GM18873 (cell line): ENCODE results near the gene HS3ST3A1.

ENCODE experiments used
- ATAC-seq: cut with Tn5 transposase; IDR thresholded peaks from one replicate; pipeline ENCODE4 v1.9.1; 2021; ENCODE audit warnings: mild to moderate bottlenecking, moderate library complexity, moderate number of reproducible peaks; ENCODE audit not compliant: unreplicated experiment, low FRiP score

The HS3ST3A1 gene

DNA sequence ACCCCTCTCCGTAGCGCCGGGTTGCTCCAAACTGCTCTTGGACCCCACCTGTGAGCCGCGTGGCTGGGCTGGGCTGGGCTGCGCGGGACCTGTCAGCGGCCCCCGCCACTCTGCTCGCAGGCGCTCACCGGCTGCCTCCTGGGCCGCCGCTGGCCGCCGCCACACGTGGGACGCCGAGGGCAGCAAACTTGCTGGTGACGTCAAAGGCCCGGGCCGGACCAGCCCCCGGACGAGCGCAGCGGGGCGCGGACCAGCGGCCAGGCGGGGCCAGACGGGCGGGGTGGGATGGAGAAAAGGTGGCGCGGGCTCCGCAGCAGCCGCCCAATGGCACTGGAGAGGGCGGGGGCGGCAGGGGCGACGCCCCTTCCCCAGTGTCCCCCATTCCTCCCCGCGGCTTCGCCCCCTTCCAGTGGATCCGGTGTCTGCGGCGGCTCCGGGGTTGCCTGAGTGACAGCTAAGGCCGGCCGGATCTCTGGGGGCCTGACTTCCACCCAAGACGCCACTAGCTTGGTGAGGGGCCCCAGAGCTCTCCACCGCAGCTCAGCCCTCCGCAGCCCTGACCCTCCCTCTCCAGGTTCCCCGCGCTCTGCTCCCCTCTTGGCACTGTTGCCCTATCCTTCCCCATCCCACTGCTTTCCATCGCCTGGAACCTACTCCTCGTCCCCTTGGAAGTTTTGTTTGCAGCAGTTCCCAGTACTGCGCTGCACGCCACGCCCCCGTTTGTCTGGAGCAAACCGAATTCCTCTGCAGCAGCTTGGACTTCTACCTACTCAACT, at the start of gene HS3ST3A1:
Gene HS3ST3A1 (minus strand): TSS at position 154 of the 776 bp plus-strand sequence. CDS start 800 bp downstream, outside the sequence.
- ATAC-seq: no peak

GRCh38 chr17:13650096-13650675, 48.5 kb upstream of the HS3ST3A1 start:
- ATAC-seq: no peak

- no peak for ATAC-seq
These were observed 45.9 kb upstream of the HS3ST3A1 start for GRCh38 chr17:13647543-13648021.

DNA sequence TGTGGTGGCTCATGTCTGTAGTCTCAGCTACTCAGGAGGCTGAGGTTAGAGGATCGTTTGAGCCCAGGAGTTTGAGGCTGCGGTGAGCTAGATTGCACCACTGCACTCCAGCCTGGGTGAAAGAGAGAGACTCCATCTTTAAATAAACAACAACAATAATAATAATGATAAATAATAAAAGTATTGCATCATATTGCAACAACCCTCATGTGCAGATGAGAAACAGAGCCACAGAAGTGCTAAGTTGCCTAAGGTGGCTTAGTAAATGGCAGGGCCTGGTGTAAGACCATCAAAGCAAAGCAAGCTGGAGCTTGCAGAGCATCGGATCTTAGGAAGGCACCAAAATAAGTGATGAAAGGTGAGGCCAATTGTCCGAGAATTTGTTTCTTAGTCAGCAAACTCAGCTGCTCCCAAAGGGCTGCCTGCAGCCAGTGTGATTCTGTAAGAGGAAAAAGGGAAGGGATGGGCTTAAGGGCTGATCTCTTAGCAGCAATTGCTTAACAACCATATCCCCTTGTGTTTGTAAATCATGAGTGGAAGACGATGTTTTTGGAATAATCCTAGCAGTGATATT, 45.3 kb upstream of the HS3ST3A1 start:
- ATAC-seq: no peak

- ATAC-seq: no peak
These were observed 44.7 kb upstream of the HS3ST3A1 start for GRCh38 chr17:13646411-13646810.

DNA sequence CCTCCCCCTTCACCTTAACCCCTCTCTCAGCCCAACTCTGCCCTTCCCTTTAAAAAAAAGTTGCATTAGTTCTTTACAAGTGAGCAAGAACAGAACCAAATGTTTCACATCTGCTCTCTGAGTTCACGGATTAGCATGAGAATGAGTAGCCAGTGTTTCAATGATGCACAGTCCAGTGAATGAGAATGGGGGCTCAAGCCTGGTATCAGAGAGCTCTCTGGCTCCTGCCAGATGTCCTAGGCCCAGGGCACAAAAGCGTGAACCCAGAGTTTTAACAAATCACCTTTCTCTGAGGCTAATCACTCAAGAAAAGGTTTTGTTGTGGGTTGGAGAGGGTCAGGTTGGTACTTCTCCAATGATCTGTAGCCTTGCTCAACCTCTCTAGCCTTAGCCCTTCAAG, 41.5 kb upstream of the HS3ST3A1 start:
- no peak for ATAC-seq

DNA sequence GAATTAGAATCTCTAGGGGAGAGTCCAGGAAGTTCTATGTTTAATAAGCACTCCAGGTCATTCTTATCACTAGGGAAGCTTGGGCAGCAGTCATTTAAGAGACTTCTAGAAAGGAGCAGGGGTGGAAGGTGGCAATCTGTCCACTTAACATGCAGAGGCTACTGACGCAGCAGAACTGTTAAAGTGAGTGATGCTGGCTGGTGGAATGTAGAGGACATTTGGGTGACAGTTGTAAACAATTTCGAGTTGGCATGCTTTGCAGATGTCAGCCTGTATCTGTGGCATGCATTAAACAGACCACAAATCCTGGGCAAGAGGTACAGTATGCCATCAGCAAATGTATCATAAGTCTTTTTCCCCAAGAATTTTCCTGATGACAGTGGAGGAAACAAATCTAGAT, 40.5 kb upstream of the HS3ST3A1 start:
- no peak for ATAC-seq

DNA sequence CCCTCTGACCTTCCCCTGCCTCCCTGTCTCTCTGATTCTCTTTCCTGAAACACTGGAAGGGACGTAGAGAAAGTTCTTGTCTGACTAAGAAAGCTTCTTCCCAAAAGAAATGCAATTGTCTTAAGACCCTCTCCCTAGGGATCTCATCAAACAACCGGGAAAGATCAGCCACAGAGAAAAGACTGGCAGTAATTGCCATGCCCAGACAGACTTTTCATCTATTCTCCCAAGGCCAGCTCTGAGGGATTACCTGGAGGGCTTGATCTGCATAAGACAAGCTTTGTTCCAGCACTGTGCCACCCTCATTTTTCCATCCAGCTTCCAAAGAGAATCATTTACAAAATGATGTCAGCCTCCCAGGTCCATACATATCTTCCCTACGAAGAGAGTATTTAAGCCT, 38.8 kb upstream of the HS3ST3A1 start:
- no peak for ATAC-seq

GRCh38 chr17:13638855-13639458, 37.2 kb upstream of the HS3ST3A1 start:
- ATAC-seq: no peak

GRCh38 chr17:13636951-13637350, 35.2 kb upstream of the HS3ST3A1 start:
- no peak for ATAC-seq

GRCh38 chr17:13635951-13636350, 34.2 kb upstream of the HS3ST3A1 start:
- ATAC-seq: no peak

DNA sequence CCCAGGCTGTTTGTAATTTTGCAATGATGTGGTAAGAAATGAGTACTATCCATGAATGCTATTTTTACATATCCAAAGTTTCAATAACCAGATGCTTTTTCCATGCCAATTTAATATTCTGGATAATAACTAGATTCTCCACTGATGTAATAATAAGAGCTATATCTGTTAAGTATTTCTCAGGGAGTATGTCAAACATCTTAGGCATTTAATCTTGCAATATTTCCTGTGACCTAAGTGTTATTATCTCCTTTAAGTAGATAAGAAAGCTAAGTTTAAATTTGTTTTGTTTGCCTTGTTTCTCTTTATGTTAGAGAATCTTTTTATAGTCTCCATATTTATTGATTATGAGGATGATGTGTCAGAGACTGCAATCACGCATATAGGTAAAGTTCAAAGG, 32.3 kb upstream of the HS3ST3A1 start:
- no peak for ATAC-seq

DNA sequence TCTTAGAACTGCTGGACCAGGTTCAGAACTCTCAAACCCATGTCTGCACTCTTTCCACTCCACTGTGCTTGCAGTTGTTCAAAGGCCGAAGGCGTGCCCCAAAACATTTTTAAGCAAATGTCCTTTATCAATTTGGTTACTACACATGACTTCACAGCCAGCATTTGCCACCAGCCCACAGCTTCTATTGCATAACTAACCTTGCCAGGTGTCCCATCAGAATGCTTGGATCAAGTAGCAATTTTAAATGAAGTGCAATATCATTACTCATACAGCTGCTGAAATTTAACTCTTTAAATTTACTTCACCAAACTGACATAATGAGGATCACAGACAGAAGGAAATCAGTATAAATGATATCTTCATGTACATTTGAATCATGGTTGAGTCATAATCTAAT, 29.8 kb upstream of the HS3ST3A1 start:
- ATAC-seq: no peak

DNA sequence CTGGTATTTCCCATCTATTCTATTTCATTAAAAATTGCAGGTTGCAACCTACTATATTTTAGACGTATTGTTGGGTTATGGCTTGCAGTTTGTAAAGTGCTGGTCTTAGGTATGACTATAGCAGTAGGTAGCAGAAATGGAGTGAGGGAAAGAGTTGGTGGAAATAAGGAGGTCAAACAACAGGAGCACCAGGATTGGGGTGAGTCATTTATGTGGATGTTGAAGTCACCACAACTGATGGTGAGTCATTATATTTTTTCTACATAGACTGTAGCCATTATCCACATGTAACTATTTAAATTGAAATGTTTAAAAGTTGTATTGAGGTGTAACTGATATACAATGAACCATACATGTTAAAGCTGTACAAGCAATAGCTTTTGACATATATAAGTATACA, 25.0 kb upstream of the HS3ST3A1 start:
- ATAC-seq: no peak

DNA sequence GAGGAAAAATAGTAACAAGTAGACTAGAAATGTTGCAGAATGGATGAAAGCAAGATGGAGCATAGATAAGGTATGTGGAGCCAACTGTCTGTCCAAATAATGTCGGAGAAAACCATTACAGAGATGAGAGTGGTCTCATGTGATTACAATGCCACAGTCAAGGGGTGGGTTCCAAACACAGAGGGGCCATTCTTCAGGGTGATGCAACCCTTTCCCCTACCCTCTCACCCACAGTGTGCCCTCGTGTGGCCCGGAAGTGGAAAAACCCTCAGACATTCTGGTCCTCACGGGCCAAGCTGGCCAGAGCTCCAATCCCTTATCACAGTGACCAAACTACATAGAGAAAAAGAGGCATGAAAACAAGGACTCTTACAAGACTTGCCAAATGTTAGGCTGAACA, 17.7 kb upstream of the HS3ST3A1 start:
- no peak for ATAC-seq

DNA sequence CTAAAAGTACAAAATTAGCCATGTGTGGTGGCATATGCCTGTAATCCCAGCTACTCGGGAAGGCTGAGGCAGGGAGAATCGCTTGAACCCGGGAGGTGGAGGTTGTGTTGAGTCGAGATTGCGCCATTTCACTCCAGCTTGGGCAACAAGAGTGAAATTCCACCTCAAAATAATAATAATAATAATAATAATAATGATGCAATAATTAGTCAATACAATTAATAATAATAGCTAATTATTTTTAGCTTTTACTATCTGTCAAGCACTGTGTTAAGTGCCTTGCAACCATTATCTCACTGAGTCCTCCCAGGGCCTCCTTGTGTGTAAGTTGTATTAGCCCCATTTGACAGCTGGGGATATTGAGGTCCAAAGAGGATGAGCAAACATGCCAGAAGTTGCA, 14.3 kb upstream of the HS3ST3A1 start:
- ATAC-seq: no peak

- ATAC-seq: no peak
These were observed 8.2 kb upstream of the HS3ST3A1 start for GRCh38 chr17:13609941-13610340.

GRCh38 chr17:13601322-13601775, 380 bp downstream of the HS3ST3A1 start:
- no peak for ATAC-seq

GRCh38 chr17:13600475-13601321, 1.0 kb downstream of the HS3ST3A1 start:
- ATAC-seq: no peak

DNA sequence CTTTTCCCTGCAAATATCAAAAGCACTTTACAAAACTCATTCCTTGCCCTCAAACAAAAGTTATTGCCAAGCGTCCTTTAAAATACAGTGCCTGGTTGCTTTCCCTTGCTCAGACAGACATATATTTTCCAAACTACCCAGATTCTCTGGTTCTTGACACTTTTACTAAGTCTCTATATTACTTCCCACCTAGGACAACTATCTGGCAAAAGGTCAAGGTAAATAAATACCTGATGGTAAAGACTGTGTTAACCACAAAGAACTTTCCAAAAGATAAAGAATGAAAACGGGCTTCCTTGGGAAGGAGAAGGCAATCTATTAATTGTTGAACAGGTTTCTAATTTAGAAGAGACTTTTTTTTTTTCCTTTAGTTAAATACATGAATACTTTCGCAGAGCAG, 1.9 kb downstream of the HS3ST3A1 start:
- ATAC-seq: no peak
